SK-N-SH treated with all-trans-retinoic acid at 6 μM for 48 hours (cell line): Measurements from ENCODE around the gene YAF2.
"Not testable (repeated sequence)": the region's sequence is repeated elsewhere in the genome, so short reads cannot be mapped to it uniquely, and the experiment has no call there.

Source experiments
- ATAC-seq: fragments of 200-7000 bp; cut with Tn5 transposase; 3 replicates; pipeline ENCODE4 v1.9.1; 2020; ENCODE audit warnings: mild to moderate bottlenecking, moderate library complexity
- ARNTL ChIP-seq: fragments of 450-650 bp; formaldehyde crosslinking; IDR thresholded peaks from 2 replicates; pipeline ENCODE4 v1.5.0; 2020; ENCODE audit warnings: low read depth, mild to moderate bottlenecking, moderate library complexity, borderline replicate concordance
- BACH2 ChIP-seq: fragments of 250-450 bp; sonication (Bioruptor Pico); IDR thresholded peaks from 2 replicates; pipeline ENCODE4 v1.9.0; 2021; ENCODE audit warnings: mild to moderate bottlenecking, borderline replicate concordance
- CREB5 ChIP-seq: fragments of 250-450 bp; sonication (Bioruptor Pico); IDR thresholded peaks from 2 replicates; pipeline ENCODE4 v1.5.1; 2020; ENCODE audit warnings: low read depth, mild to moderate bottlenecking, moderate library complexity
- CSRNP3 ChIP-seq: fragments of 250-450 bp; sonication (Bioruptor Pico); IDR thresholded peaks from 2 replicates; pipeline ENCODE4 v1.5.1; 2021; ENCODE audit warnings: mild to moderate bottlenecking, moderate library complexity
- ISL1 ChIP-seq: fragments of 250-450 bp; sonication (Bioruptor Pico); IDR thresholded peaks from 2 replicates; pipeline ENCODE4 v2.1.2; 2022; ENCODE audit warnings: mild to moderate bottlenecking, moderate library complexity
- PATZ1 ChIP-seq: fragments of 250-450 bp; sonication (Bioruptor Pico); IDR thresholded peaks from 2 replicates; pipeline ENCODE4 v1.8.0; 2020; ENCODE audit warnings: mild to moderate bottlenecking, moderate library complexity, borderline replicate concordance
- POU6F1 ChIP-seq: fragments of 250-450 bp; sonication (Bioruptor Pico); IDR thresholded peaks from 2 replicates; pipeline ENCODE4 v1.8.0; 2021; ENCODE audit warnings: low read depth, mild to moderate bottlenecking, moderate library complexity, borderline replicate concordance
- PPARA ChIP-seq: fragments of 250-450 bp; sonication (Bioruptor Pico); IDR thresholded peaks from 2 replicates; pipeline ENCODE4 v1.5.0; 2020; ENCODE audit warnings: mild to moderate bottlenecking, borderline replicate concordance
- SNAI2 ChIP-seq: fragments of 250-450 bp; sonication (Bioruptor Pico); IDR thresholded peaks from 2 replicates; pipeline ENCODE4 v1.5.0; 2020; ENCODE audit warnings: mild to moderate bottlenecking, moderate library complexity
- TCF4 ChIP-seq: fragments of 250-450 bp; sonication (Bioruptor Pico); IDR thresholded peaks from 2 replicates; pipeline ENCODE4 v1.8.0; 2021; ENCODE audit warnings: mild to moderate bottlenecking, moderate library complexity, borderline replicate concordance
- TSHZ2 ChIP-seq: fragments of 250-450 bp; sonication (Bioruptor Pico); IDR thresholded peaks from 2 replicates; pipeline ENCODE4 v1.5.0; 2020; ENCODE audit warnings: mild to moderate bottlenecking, moderate library complexity
- ZFP3 ChIP-seq: fragments of 250-450 bp; sonication (Bioruptor Pico); IDR thresholded peaks from 2 replicates; pipeline ENCODE4 v1.5.0; 2020; ENCODE audit warnings: mild to moderate bottlenecking, moderate library complexity
- ZNF565 ChIP-seq: fragments of 450-650 bp; formaldehyde crosslinking; conservative IDR thresholded peaks from 2 replicates; pipeline ENCODE4 v1.5.0; 2020; ENCODE audit warnings: low read depth, mild to moderate bottlenecking, moderate library complexity
- ZNF70 ChIP-seq: fragments of 450-650 bp; formaldehyde crosslinking; IDR thresholded peaks from 2 replicates; pipeline ENCODE4 v1.5.0; 2020; ENCODE audit warnings: mild to moderate bottlenecking, moderate library complexity
- ZNF8 ChIP-seq: fragments of 450-650 bp; formaldehyde crosslinking; IDR thresholded peaks from 2 replicates; pipeline ENCODE4 v1.5.0; 2020; ENCODE audit warnings: mild to moderate bottlenecking, moderate library complexity

YAF2 gene

GRCh38 chr12:42234970-42235369 lies 3.1 kb downstream of the YAF2 start:
- no peak for TF ChIP-seq POU6F1 (CRISPR knock-in tag)
- no peak for TF ChIP-seq ZNF8 (CRISPR knock-in tag)

GRCh38 chr12:42227525-42227924 lies 10.5 kb downstream of the YAF2 start:
- ATAC-seq: not testable (repeated sequence)

More at GRCh38 chr12:42234970-42235369, 3.1 kb downstream of the YAF2 start:
- no peak for ATAC-seq

- ATAC-seq: not testable (repeated sequence)
Measured at GRCh38 chr12:42224501-42224900, 13.5 kb downstream of the YAF2 start.

GRCh38 chr12:42222724-42223123 lies 15.3 kb downstream of the YAF2 start:
- no peak for ATAC-seq

More at GRCh38 chr12:42222724-42223123, 15.3 kb downstream of the YAF2 start:
- TF ChIP-seq ZNF70 (CRISPR knock-in tag): no peak
- TF ChIP-seq ZFP3: no peak
- TF ChIP-seq TSHZ2 (CRISPR knock-in tag): no peak
- no peak for TF ChIP-seq PATZ1 (CRISPR knock-in tag)
- no peak for TF ChIP-seq ARNTL
- no peak for TF ChIP-seq ZNF8 (CRISPR knock-in tag)
- TF ChIP-seq CSRNP3 (CRISPR knock-in tag): no peak
- TF ChIP-seq PPARA (CRISPR knock-in tag): no peak
- TF ChIP-seq BACH2 (CRISPR knock-in tag): no peak
- TF ChIP-seq ZNF565: no peak
- TF ChIP-seq CREB5 (CRISPR knock-in tag): no peak
- no peak for TF ChIP-seq SNAI2 (CRISPR knock-in tag)
- TF ChIP-seq ISL1: no peak
- no peak for TF ChIP-seq TCF4 (CRISPR knock-in tag)
